PC-3 (cell line): ENCODE data around the gene SIGLEC14.
A peak's percentile ranks its signal among the peaks of the same experiment; 100 is the strongest.

ENCODE experiments used
- CTCF ChIP-seq: fragments of 300-600 bp; sonication (generic); conservative IDR thresholded peaks from 2 replicates; pipeline ENCODE4 v1.5.1; 2017; ENCODE audit warnings: antibody characterized with exemption, low read depth, mild to moderate bottlenecking, low read length
- EZH2 ChIP-seq: fragments of 300-600 bp; sonication (generic); IDR thresholded peaks from one replicate; pipeline ENCODE4 v1.6.1; 2017; ENCODE audit warnings: antibody characterized with exemption, mild to moderate bottlenecking, low read length; ENCODE audit not compliant: unreplicated experiment
- EZH2phosphoT487 ChIP-seq: fragments of 300-600 bp; sonication (generic); IDR thresholded peaks from 2 replicates; pipeline ENCODE4 v1.6.1; 2018; ENCODE audit warnings: mild to moderate bottlenecking, antibody characterized with exemption, low read length, borderline replicate concordance

GRCh38 chr19:51644636-51645271 is 1.9 kb downstream of the SIGLEC14 start:
- TF ChIP-seq CTCF (no peak), EZH2phosphoT487 (no peak), EZH2 (peak; percentile 36)
